Activated CD8-positive, alpha-beta memory T cell treated with anti-CD3 and anti-CD28 coated beads, Interleukin-2, amount 10 ng/mL, durations not matched to agents 7 days and 5 days (primary cell): Measurements from ENCODE around the gene CAPN8. TPM values are rescaled to one million over a fixed set of nuclear protein-coding genes. Genes with fewer than 3 reads are reported as not detected.
"Not testable (repeated sequence)": the region's sequence is repeated elsewhere in the genome, so short reads cannot be mapped to it uniquely, and the experiment has no call there.

Experiments used
- ATAC-seq: fragments of 150-1000 bp; cut with Tn5 transposase; one replicate; pipeline ENCODE4 v1.10.0; 2021; ENCODE audit warnings: moderate library complexity
- CTCF ChIA-PET: fragments of 350-600 bp; sonication (Branson Sonifier 250); formaldehyde crosslinking; loops from one replicate; lab custom pipeline; 2021; ENCODE audit warnings: antibody characterized with exemption; lab: Charles Lee
- DNase-seq: peaks from one replicate; pipeline ENCODE4 v3.0.0-alpha.2; 2020
- H3K27ac Mint-ChIP-seq: one replicate; pipeline ENCODE4 v1.8.0; 2021; ENCODE audit warnings: mild to moderate bottlenecking, mixed read lengths
- H3K27me3 Mint-ChIP-seq: one replicate; pipeline ENCODE4 v1.8.0; 2021; ENCODE audit warnings: mixed read lengths
- H3K36me3 Mint-ChIP-seq: one replicate; pipeline ENCODE4 v1.8.0; 2021; ENCODE audit warnings: mild to moderate bottlenecking, mixed read lengths
- H3K4me1 Mint-ChIP-seq: one replicate; pipeline ENCODE4 v1.8.0; 2021; ENCODE audit warnings: mixed read lengths
- H3K4me3 Mint-ChIP-seq: one replicate; pipeline ENCODE4 v1.8.0; 2021; ENCODE audit warnings: mild to moderate bottlenecking, moderate library complexity, mixed read lengths
- H3K9me3 Mint-ChIP-seq: one replicate; pipeline ENCODE4 v1.8.0; 2022; ENCODE audit warnings: low read depth, mixed read lengths
- total RNA-seq, 2 experiments: library from RNA; stranded (reverse); gene quantifications; one replicate each; pipeline ENCODE4 v1.2.3, GENCODE V29; 2021

The CAPN8 gene
- total RNA-seq, 2 experiments from 2014 or later = not detected

DNA sequence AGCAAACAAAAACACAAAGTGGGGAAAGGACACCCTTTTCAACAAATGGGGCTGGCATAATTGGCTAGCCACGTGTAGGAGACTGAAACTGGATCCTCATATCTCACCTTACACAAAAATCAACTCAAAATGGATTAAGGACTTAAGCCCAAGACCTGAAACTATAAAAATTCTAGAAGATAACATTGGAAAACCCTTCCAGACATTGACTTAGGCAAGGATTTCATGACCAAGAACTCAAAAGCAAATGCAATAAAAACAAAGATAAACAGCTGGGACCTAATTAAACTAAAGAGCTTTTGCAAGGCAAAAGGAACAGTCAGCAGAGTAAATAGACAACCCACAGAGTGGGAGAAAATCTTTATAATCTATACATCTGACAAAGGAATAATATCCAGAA is 146.9 kb downstream of the CAPN8 start:
- H3K4me3 Mint-ChIP-seq, H3K9me3 Mint-ChIP-seq, H3K27me3 Mint-ChIP-seq, DNase-seq, H3K27ac Mint-ChIP-seq, H3K36me3 Mint-ChIP-seq, H3K4me1 Mint-ChIP-seq, CTCF ChIA-PET, ATAC-seq: not testable (repeated sequence)

- Mint-ChIP-seq H3K9me3 (no peaks in the 10 kb centered on the region), H3K36me3 (no peaks in the 10 kb centered on the region), H3K4me1 (no peaks in the 10 kb centered on the region), H3K4me3 (no peak overlapping the region), H3K27me3 (peaks cover 16% of the 10 kb centered on the region), H3K27ac (no peak overlapping the region)
- ATAC-seq (no peak), DNase-seq (no peak)
- CTCF ChIA-PET = no interaction called here
These were observed 149.6 kb downstream of the CAPN8 start for GRCh38 chr1:223515926-223516325.

GRCh38 chr1:223515421-223515820 is 150.1 kb downstream of the CAPN8 start:
- CTCF ChIA-PET = no interaction called here
- Mint-ChIP-seq H3K4me3 (no peak overlapping the region), H3K27me3 (peaks cover 16% of the 10 kb centered on the region), H3K27ac (no peak overlapping the region), H3K4me1 (no peaks in the 10 kb centered on the region), H3K36me3 (no peaks in the 10 kb centered on the region), H3K9me3 (no peaks in the 10 kb centered on the region)
- no peak for DNase-seq
- ATAC-seq = no peak

DNA sequence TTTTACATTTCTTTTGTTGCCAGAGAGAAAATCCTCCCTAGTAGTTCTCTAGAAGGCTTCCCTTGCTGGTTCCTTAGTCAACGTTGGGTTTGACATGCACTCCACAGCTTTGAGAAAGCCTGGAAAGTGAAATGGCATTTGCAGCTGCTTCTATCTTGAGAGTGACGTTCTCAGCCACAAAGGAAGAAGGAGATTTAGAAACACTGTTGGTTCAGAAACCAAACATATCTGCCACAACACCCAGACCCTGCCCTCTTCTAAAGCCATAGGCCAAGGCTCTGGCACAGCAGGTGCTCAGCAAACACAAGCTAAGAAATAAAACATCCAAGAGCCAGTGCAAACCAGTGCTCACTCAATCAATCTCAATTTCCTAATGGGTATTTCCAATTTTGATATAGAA is 150.9 kb downstream of the CAPN8 start:
- H3K9me3 Mint-ChIP-seq = no peaks in the 10 kb centered on the region
- H3K4me1 Mint-ChIP-seq = no peaks in the 10 kb centered on the region
- H3K36me3 Mint-ChIP-seq = no peaks in the 10 kb centered on the region
- no peak for DNase-seq
- ATAC-seq = no peak
- no peak overlapping the region for H3K4me3 Mint-ChIP-seq
- CTCF ChIA-PET = no interaction called here
- peaks cover 16% of the 10 kb centered on the region for H3K27me3 Mint-ChIP-seq
- no peak overlapping the region for H3K27ac Mint-ChIP-seq

DNA sequence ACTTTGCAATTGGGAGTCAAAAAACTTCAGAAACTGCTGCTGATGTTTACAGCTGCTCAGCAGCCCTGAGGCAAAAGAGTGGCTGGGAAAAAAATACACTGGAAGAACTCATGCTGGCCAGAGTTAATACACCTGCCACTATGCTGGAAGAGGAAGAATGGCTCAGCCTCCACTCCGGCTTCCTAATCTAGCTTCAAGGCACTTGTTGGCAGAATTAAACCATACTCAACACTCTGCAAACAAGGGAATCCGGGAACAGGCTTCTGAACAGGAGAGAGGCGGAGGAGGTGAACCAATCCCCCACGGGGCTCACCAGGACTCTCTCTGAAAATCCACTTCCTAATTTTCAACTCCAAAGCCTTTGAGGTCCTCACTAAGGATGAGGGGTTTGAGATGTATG is 152.2 kb downstream of the CAPN8 start:
- Mint-ChIP-seq H3K36me3 (no peaks in the 10 kb centered on the region), H3K4me1 (no peaks in the 10 kb centered on the region), H3K9me3 (no peaks in the 10 kb centered on the region), H3K27me3 (peaks cover 10% of the 10 kb centered on the region), H3K4me3 (no peak overlapping the region), H3K27ac (no peak overlapping the region)
- ATAC-seq (no peak), DNase-seq (no peak)
- CTCF ChIA-PET = no interaction called here

DNA sequence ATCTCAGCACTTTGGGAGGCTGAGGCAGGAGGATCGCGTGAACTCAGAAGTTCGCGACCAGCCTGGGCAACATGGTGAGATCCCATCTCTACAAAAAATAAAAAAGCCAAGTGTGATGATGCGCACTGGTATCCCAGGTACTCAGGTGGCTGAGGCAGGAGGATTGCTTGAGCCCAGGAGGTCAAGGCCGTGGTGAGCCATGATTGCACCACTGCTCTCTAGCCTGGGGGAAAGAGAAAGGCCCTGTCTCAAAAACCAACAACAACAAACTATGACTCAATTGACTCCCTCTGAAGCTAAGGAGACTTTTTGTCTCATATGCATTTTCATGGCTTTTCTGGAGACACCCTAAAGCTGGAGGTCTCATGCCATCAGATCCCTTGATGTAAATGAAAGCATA is 153.4 kb downstream of the CAPN8 start:
- CTCF ChIA-PET = no interaction called here
- ATAC-seq = no peak
- no peaks in the 10 kb centered on the region for H3K9me3 Mint-ChIP-seq

GRCh38 chr1:223508796-223509195 is 156.7 kb downstream of the CAPN8 start:
- H3K27ac Mint-ChIP-seq = no peak overlapping the region
- H3K4me3 Mint-ChIP-seq = no peak overlapping the region
- no peaks in the 10 kb centered on the region for H3K36me3 Mint-ChIP-seq
- peaks cover 10% of the 10 kb centered on the region for H3K27me3 Mint-ChIP-seq
- no peak for DNase-seq
- CTCF ChIA-PET = no interaction called here
- H3K9me3 Mint-ChIP-seq = no peaks in the 10 kb centered on the region
- ATAC-seq = no peak
- H3K4me1 Mint-ChIP-seq = no peaks in the 10 kb centered on the region

More for the DNA sequence above, 153.4 kb downstream of the CAPN8 start:
- no peak overlapping the region for H3K4me3 Mint-ChIP-seq
- no peak for DNase-seq
- no peaks in the 10 kb centered on the region for H3K4me1 Mint-ChIP-seq
- H3K27ac Mint-ChIP-seq = no peak overlapping the region
- peaks cover 10% of the 10 kb centered on the region for H3K27me3 Mint-ChIP-seq
- H3K36me3 Mint-ChIP-seq = no peaks in the 10 kb centered on the region

DNA sequence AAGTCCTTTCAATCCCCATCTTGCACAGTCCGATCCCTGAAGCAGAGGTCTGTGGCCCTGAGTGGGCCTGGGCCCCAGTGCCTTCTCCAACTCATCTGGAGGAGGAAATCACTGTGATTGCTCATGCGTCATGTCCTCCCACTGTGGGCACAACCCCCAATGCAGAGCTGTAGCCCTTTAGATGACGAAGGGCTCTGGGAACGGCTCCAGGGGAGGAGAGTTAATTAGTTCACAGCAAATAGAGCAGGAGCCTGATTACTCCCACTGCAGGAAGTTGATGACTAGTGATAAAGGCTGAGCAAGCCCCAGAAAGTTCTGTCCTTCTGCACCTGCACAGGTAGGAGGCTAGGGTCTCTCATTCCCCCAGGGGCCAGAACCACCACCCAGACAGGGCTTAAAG is 160.8 kb downstream of the CAPN8 start:
- Mint-ChIP-seq H3K9me3 (no peaks in the 10 kb centered on the region), H3K27ac (no peak overlapping the region), H3K27me3 (no peaks in the 10 kb centered on the region), H3K36me3 (no peaks in the 10 kb centered on the region), H3K4me1 (no peaks in the 10 kb centered on the region), H3K4me3 (no peak overlapping the region)
- CTCF ChIA-PET = no interaction called here
- no peak for DNase-seq
- no peak for ATAC-seq

- CTCF ChIA-PET = no interaction called here
- no peaks in the 10 kb centered on the region for H3K36me3 Mint-ChIP-seq
- no peak overlapping the region for H3K27ac Mint-ChIP-seq
- ATAC-seq (no peak), DNase-seq (no peak)
- H3K4me3 Mint-ChIP-seq = no peak overlapping the region
- H3K4me1 Mint-ChIP-seq = no peaks in the 10 kb centered on the region
- no peaks in the 10 kb centered on the region for H3K27me3 Mint-ChIP-seq
- no peaks in the 10 kb centered on the region for H3K9me3 Mint-ChIP-seq
These were observed 162.2 kb downstream of the CAPN8 start for GRCh38 chr1:223503348-223503747.

GRCh38 chr1:223500560-223501425 is 164.7 kb downstream of the CAPN8 start:
- no peak for ATAC-seq
- CTCF ChIA-PET = interaction anchor here (0.7 to 0.9 kb wide), 2 partner anchors 8 to 127 kb away, joined by 3 read pairs; no protein-coding TSS in a partner anchor

DNA sequence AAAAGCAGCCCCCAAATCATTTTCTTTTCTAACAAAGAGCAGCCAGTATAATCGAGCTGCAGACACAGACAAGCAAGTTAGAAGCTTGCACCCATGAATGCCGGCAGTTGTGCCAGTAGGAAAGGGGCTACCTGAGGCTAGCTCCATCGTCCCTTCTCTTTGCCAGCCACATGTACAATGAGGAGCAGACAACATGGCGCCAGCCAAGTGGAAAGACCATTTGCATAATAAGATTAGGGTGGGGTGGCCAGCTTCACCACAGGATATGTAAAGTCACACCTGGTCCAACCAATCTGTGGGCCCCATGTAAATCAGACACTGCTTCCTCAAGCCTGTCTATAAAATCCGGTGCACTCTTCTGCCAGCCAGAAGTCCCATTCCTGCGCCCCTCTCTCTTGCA is 168.6 kb downstream of the CAPN8 start:
- ATAC-seq (no peak), DNase-seq (no peak)
- Mint-ChIP-seq H3K4me1 (no peaks in the 10 kb centered on the region), H3K4me3 (no peak overlapping the region), H3K27me3 (no peaks in the 10 kb centered on the region), H3K9me3 (no peaks in the 10 kb centered on the region), H3K36me3 (no peaks in the 10 kb centered on the region), H3K27ac (no peak overlapping the region)
- CTCF ChIA-PET = no interaction called here

More at GRCh38 chr1:223500560-223501425, 164.7 kb downstream of the CAPN8 start:
- Mint-ChIP-seq H3K27me3 (no peaks in the 10 kb centered on the region), H3K27ac (no peak overlapping the region), H3K9me3 (no peaks in the 10 kb centered on the region), H3K36me3 (no peaks in the 10 kb centered on the region), H3K4me1 (no peaks in the 10 kb centered on the region), H3K4me3 (no peak overlapping the region)
- no peak for DNase-seq

- H3K4me1 Mint-ChIP-seq = no peaks in the 10 kb centered on the region
- H3K27me3 Mint-ChIP-seq = no peaks in the 10 kb centered on the region
- H3K4me3 Mint-ChIP-seq = no peak overlapping the region
- ATAC-seq (no peak), DNase-seq (no peak)
- no peaks in the 10 kb centered on the region for H3K36me3 Mint-ChIP-seq
- no peak overlapping the region for H3K27ac Mint-ChIP-seq
- no peaks in the 10 kb centered on the region for H3K9me3 Mint-ChIP-seq
- CTCF ChIA-PET = no interaction called here
These were observed 170.4 kb downstream of the CAPN8 start for GRCh38 chr1:223494926-223495645.

DNA sequence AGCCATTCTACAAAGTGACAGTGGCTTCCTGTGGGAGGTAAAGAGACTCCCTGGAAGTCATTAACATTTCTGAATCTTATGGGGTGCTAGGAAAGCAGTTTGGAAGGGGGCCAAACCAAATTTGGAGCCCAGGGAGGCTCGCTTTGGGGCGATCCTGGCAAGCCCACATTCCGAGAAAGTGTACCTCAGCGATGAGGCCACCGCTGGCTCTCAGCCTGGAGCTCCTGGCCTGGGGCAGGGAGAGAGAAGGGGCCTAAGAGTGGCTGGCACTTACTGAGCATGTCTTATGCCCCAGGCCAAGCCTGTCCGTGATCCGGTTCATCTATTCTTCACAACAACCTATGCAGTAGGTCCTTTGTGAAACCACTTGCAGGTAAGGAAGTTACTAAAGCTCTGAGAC is 173.5 kb downstream of the CAPN8 start:
- no peaks in the 10 kb centered on the region for H3K9me3 Mint-ChIP-seq
- H3K27me3 Mint-ChIP-seq = peaks cover 5% of the 10 kb centered on the region
- no peak overlapping the region for H3K4me3 Mint-ChIP-seq
- DNase-seq (no peak), ATAC-seq (no peak)
- H3K36me3 Mint-ChIP-seq = no peaks in the 10 kb centered on the region
- no peak overlapping the region for H3K27ac Mint-ChIP-seq
- no peaks in the 10 kb centered on the region for H3K4me1 Mint-ChIP-seq
- CTCF ChIA-PET = interaction anchor here (0.6 kb wide), 1 partner anchor 9 kb away, joined by 3 read pairs; no protein-coding TSS in a partner anchor
